ENCODE data around the gene KRTAP4-4.
"Not testable (repeated sequence)": the region's sequence is repeated elsewhere in the genome, so short reads cannot be mapped to it uniquely, and the experiment has no call there.

The KRTAP4-4 gene

GRCh38 chr17:41147531-41148204 is 12.9 kb downstream of the KRTAP4-4 start:
- no peak for FAIRE-seq

GRCh38 chr17:41145261-41145660 is 15.3 kb downstream of the KRTAP4-4 start:
- FAIRE-seq, result no peak

- FAIRE-seq, result no peak
Measured at GRCh38 chr17:41144846-41145245, 15.7 kb downstream of the KRTAP4-4 start.

- no peak for FAIRE-seq
Measured at GRCh38 chr17:41141361-41141760, 19.2 kb downstream of the KRTAP4-4 start.

- FAIRE-seq, result no peak
Measured at GRCh38 chr17:41140360-41141131, 20.0 kb downstream of the KRTAP4-4 start, which contains the start of gene KRTAP4-6. TSS of gene KRTAP4-6 (minus strand) at chr17:41140544. CDS start at chr17:41140487, 57 bp downstream.

- FAIRE-seq, result not testable (repeated sequence)
Measured at GRCh38 chr17:41139865-41140264, 20.7 kb downstream of the KRTAP4-4 start.

GRCh38 chr17:41133880-41134735 is 26.4 kb downstream of the KRTAP4-4 start:
- no peak for FAIRE-seq

- no peak for FAIRE-seq
Measured at GRCh38 chr17:41131979-41132378, 28.6 kb downstream of the KRTAP4-4 start.

GRCh38 chr17:41127371-41127770 is 33.2 kb downstream of the KRTAP4-4 start:
- FAIRE-seq, result no peak

GRCh38 chr17:41126412-41126811 is 34.1 kb downstream of the KRTAP4-4 start:
- no peak for FAIRE-seq

GRCh38 chr17:41125064-41125463 is 35.5 kb downstream of the KRTAP4-4 start:
- FAIRE-seq, result no peak

- FAIRE-seq, result not testable (repeated sequence)
Measured at GRCh38 chr17:41123991-41124371, 36.6 kb downstream of the KRTAP4-4 start, which contains the start of gene KRTAP4-12. TSS of gene KRTAP4-12 (minus strand) at chr17:41124182. CDS start at chr17:41124122, 60 bp downstream.

- FAIRE-seq, result not testable (repeated sequence)
Measured at GRCh38 chr17:41123292-41123990, 37.1 kb downstream of the KRTAP4-4 start.

GRCh38 chr17:41121742-41122141 is 38.8 kb downstream of the KRTAP4-4 start:
- no peak for FAIRE-seq

GRCh38 chr17:41119696-41120690 is 40.6 kb downstream of the KRTAP4-4 start:
- FAIRE-seq, result not testable (repeated sequence)

GRCh38 chr17:41118721-41119120 is 41.8 kb downstream of the KRTAP4-4 start:
- no peak for FAIRE-seq

GRCh38 chr17:41117846-41118386 is 42.6 kb downstream of the KRTAP4-4 start, which contains the start of gene KRTAP4-11:
TSS of gene KRTAP4-11 (minus strand) at chr17:41118373. CDS start at chr17:41118315, 58 bp downstream.
- not testable (repeated sequence) for FAIRE-seq

- no peak for FAIRE-seq
Measured at GRCh38 chr17:41116297-41116696, 44.3 kb downstream of the KRTAP4-4 start.

- FAIRE-seq, result peak; percentile 43
Measured at GRCh38 chr17:41111151-41111885, 49.2 kb downstream of the KRTAP4-4 start.
